Measurements from ENCODE around the gene AMT.
"Not testable (repeated sequence)": the region's sequence is repeated elsewhere in the genome, so short reads cannot be mapped to it uniquely, and the experiment has no call there.

Gene AMT

DNA sequence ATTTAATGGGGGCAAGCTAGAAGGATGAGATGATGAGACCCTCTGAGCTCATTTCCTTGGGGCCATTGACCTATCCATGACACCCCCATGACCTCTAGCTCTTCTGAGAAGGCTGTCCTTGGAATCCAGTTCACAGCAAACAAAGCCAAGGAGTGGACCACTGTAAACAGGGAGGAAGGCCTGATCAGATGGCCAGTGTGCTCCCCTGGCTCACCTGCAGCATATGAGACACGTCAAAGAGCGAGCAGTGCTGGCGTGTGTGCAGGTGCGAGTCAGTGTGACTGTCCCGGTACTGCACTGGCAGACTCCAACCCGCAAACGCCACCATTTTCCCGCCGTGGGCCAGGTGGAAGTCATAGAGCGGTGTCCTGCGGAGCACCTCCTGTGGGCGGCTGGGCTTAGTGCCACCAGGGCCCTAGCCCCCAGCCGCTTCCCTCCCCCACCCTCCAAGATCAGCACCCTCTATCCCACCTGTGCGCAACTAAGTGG lies 339 bp downstream of the AMT start:
- no peak for DNase-seq

DNA sequence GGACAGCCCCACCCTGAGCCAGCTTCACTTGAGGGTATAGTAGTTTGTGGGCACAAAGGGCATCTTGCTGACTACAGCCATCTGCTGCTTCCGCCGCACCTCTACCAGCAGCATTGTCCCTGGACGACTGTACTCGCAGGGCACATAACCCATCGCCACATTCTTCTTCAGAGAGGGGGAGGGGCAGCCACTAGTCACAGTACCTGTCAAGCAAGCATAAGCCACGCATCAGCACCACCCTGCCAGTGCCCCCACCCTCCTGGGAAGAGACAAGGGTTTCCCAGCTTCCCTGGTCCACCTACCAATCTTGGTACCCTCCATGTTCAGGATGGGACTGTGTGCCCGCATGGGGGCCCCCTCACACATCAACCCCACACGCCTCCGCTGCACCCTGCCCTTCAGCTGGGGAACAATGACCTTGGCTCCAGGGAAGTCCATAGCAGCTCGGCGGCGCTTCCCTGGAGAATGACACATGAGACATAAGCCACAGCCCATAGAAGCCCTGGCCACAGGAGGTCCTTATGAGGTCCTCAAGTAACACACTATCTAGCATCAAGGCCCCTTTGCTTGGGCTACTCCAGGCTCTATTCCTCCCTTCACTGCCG lies 4.7 kb downstream of the AMT start:
- DNase-seq, result no peak

DNA sequence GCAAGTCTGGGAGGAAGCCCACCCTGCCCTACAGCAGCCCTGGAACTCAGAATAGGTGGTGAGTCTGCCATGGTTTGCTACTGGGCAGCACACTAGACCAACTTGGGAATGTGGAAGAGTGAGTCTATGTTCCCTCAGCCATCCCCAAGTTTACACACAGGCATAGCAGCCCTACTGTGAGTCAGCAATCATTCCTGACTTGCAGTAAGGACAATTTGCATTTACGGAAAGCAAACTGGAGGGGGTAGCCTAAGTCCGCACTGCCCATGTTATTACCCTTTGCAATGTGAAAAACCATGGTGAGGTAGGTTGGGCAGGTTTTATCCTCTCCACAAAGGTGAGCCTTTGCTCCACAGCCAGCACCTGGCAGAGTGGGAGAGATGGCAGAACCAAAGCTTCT lies 5.4 kb downstream of the AMT start:
- DNase-seq, result no peak

DNA sequence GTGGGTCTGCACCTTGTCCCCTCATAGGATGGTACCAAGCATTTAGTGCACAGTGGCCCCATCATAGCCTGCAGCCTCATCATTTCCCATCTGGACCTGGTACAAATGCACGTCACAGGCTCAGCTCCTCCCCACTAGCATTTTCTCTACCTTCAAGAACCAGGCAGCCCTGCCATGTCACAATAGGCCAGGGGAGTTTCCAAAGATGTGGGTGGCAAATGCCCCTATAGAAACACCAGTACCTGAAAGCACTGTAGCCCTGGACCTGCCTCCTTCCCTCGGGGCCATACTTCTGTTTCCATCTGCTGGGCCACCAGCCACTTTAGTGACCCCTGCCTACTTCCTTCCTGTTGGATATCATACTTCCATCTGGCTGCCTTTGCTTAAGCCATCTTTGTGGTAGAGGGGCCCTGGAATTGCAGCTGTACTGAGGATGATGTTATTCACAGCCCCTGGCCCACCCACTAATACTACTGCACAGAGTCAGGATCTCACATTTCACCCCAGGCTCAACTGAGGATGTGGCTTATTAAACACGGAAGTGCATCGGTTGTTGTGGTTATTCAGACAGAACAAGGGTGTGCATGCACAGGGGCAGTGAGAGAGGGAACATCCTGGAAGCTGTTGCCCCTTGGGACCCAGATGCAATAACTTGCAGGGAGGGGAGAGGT lies 6.2 kb downstream of the AMT start:
- DNase-seq, result no peak

DNA sequence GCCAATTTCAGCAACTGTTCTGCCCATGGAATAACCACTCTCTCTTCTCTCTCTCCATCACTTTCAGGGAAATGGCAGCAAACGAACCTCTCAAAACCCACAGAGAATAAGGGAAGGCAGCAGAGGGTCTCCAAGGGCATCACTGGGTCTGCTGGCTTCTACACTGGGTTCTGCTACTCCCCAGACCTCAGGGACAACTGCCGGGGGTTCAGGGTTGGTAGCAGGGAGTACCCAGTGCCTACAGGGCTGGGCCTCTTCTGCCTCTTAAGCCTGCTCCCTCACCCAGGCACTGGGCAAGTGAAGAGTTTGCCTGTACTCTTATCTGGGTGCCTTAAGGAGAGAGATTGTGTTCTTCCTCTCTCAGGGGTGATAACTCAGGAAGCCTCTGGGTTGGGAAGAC lies 7.5 kb downstream of the AMT start:
- DNase-seq, result no peak

DNA sequence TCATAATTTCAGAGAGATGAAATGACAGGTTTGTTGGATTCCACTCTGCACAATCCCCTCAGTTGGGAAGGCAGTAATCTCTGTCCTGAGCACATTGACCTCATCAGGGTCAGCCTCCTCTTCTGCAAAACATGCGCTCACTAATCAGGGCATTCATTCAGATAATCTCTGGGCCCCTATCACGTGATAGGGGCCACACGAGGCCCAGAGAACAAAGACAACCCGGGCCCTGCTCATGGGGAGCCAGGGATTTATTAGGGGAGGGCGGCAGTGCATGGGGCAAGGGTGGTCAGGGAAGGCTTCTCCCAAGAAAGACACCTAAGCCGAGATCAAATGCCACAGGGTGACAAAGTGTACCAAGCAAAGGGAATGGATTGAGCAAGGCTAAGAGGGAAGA lies 8.9 kb downstream of the AMT start:
- DNase-seq, result no peak

DNA sequence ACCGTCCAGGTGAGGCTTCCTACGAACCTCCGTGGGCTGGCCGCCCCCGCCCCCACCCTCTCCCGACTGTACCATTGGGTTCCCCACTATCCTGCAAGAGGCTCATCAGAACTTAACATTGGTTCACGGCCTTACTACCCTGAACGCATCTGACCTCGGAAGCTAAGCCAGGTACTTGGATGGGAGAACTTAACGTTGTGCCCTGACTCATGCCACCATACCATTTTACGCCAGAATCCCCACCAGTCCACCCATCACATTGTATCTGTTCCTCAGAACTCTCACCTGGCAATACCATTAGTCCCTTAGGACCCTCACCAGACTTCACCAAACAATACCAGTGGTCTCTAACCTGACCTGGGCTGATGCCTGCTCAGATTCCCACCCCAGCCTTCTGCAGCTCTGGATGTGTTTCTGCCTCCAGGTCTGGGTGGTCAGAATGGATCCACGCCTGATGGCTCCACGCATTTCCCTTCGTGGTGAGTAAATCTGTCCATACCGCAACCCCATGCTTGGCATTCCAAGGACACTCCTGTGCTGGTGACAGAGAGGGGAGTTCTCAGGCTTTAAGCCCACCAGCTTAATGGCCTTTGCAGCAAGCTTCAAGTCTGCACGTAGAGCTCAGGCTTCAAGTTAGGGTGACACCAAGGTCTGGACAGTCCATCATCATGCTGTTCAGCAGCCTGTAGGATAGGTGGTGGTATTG lies 9.5 kb downstream of the AMT start:
- no peak for DNase-seq

DNA sequence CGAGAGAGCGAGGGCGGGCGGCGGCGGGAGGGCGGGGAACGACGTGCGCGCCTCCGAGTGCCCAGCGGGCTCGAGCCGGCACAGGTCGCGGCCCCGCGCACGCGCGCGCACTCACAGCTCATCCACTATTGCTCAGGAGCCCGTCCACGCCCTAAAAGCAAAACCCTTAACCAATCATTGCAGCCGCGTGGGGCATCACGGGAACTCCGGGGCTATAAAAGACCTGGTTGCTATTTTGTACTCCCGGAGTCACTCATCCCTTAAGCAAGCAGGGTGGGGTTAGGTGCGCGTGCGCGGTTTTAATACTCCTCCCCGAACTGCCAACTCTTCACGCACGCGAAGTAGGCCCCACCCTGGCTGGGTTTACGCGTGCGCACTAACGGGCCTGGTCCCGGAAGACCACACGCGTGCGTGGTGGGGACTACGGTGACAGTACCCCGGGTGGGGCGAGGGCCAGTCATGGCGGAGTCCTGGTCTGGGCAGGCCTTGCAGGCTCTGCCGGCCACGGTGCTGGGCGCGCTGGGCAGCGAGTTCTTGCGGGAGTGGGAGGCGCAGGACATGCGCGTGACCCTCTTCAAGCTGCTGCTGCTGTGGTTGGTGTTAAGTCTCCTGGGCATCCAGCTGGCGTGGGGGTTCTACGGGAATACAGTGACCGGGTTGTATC lies 10.2 kb downstream of the AMT start, which contains the start of the genes RHOA and TCTA:
Gene RHOA, minus strand, starts transcription at position 9 of the 664 bp plus-strand sequence. CDS start 36,387 bp downstream, outside the sequence.
Gene TCTA, plus strand, starts transcription at position 456 of the 664 bp plus-strand sequence. Its CDS starts 4 bp downstream, at position 460.
- DNase-seq, result peak; percentile 97

DNA sequence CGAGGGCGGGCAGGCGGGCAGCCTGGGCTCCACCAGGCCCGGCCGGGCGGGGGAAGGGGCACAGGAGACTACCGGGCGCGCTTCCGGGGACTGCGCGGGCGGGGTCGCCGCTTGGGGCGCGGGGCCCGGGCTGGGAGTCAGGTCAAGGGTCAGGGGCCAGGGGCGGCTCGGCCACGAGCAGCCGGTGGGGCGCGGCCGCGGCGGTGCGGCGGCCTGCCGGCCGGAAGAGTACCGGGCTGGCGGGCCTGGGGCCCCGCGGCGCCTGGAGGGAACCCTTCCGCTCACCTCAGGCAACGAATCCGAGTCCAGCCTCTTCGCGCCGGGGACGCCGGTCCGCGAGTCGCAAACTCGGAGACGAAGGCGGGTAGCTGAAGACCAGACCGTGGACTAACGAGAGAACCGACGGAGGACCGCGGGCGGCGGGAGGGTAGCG lies 10.7 kb downstream of the AMT start:
- no peak for DNase-seq

DNA sequence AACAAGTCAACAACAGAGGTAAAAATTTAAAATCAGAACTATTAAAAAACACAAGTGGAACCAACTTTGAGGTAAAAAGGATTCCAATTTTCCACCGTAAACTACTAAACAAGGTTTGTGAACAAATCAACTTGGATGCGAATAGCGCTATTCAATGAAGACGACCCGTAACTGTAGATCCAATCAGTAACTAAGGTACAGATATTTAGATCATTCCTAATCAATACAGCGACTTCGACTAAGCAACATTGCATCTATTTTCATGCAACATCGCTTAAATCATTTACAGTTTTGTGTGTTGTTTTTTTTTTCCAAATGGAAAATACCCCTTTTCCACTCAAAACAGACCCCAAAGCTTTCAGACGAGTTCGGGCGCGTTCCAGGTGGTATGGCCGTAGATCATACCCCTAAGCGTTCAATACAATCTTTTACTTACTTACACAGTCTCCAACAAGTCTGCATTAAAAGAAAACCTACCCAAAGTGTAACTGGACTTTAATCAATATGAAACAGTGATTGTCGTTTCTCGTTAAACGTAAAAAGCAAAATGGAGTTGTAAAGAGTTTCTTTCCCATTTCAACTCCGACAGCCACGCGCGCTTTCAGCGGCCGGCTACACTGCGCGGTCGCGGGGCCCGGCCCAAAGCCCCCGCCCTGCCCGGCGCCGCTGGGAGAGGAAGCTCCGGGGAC lies 11.3 kb downstream of the AMT start:
- no peak for DNase-seq

DNA sequence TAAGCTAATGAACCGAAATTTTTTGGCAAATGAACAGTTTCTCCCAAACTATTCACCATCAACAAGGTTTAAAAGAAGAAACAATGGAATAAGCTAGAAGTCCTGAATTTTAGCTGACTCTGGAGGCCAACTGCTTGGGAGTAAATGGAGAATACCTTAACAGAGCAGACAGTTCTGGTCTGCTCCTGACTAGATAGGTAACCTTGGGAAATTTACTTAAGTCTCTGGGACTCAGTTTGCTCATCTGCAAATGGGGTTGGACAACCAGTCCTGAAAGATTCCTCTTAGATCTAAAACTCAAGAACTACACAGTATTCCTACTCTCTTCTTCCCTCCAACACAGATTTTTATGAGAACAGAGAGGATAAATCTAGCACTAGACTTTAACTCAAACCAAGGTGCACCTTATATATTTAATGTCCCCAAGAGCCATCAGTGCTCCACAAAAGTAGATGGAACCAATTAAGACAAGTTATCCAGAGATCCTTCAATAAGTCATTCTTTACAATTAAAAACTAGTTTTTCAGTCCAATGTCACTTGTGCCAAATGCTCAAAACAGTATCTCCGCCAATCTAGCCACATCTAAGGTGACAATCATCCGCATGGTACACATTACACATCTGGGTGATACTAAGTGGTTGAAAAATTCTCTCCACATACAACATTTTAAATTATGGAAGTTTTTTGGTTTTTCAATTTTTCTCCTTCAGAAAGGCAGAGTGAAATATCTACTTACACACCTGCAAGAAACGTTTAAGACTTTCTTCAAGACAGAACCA lies 12.0 kb downstream of the AMT start:
- no peak for DNase-seq

DNA sequence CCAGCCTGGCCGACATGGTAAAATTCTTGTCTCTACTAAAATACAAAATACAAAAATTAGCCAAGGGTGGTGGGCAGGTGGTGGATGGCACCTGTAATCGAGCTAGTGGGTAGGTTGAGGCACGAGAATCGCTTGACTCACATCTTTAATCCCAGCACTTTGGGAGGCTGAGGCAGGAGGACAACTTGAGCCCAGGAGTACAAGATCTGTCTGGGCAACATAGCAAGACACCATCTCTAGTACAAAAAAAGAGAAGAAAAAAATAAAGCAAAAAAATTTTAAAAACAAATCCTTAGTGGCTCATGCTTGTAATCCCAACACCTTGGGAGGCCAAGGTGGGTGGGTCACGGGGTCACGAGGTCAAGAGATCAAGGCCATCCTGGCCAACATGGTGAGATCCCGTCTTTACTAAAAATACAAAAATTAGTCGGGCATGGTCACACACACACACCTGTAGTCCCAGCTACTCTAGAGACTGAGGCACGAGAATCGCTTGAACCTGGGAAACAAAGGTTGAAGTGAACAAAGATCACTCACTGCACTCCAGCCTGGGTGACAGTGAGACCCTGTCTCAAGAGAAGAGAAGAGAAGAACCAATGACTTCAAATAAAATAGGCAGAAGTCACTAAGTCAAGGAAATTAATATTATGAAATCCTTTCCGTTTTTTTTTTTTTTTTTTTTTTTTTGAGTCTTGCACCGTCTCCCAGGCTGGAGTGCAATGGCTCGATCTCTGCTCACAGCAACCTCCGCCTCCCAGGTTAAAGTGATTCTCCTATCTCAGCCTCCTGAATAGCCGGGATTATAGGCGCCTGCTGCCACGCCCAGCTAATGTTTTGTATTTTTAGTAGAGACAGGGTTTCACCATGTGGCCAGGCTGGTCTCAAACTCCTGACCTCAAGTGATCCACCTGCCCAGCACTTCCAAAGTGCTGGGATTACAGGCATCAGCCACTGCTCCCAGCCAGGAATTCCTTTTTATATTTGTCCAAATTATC lies 15.4 kb downstream of the AMT start:
- no peak for DNase-seq

DNA sequence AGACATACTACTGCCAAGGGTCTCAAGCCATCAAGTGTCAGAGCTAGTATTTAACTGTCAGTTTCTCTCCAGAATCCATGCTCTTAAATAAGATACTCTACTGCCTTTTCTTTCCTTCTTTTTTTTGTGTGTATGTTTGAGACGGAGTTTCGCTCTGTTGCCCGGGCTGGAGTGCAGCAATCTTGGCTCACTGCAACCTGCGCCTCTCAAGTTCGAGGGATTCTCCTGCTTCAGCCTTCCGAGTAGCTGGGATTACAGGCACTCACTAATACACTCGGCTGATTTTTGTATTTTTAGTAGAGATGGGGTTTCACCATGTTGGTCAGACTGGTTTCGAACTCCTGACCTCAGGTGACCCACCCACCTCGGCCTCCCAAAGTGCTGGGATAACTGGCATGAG lies 16.7 kb downstream of the AMT start:
- DNase-seq, result not testable (repeated sequence)

DNA sequence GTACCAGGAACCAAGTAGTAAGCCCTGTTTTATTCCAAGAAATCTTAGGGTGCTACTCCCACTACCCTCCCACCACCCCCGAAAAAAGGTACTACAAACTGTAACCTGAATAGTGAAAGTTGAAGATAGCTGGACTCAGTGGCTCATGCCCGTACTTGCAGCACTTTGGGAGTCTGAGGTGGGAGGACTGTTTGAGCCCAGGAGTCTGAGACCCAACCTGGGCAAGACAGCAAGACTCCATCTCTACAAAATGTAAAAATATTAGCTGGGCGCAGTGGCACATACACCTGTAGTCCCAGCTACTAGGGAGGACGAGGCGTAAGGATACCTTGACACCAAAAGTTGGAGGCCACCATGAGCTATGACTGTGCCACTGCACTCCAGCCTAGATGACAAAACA lies 18.4 kb downstream of the AMT start:
- no peak for DNase-seq

DNA sequence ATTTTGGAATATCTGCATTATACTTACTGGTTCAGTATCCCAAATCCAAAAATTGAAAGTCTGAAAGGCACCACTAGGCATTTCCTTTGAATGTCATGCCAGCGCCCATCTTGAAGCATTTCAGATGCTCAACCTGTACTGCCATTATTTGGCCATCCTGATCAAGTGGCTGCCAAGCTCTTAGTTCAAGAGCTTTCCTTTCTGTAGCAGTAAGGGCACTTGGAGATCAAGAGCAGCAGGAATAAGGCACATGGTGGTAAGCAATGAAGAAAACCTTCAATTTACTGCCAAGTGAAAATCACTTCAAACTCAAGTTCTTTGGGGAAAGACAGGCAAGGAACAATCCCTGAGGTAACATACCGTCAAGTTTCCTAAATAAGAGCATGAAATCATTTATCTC lies 20.5 kb downstream of the AMT start:
- DNase-seq, result no peak

DNA sequence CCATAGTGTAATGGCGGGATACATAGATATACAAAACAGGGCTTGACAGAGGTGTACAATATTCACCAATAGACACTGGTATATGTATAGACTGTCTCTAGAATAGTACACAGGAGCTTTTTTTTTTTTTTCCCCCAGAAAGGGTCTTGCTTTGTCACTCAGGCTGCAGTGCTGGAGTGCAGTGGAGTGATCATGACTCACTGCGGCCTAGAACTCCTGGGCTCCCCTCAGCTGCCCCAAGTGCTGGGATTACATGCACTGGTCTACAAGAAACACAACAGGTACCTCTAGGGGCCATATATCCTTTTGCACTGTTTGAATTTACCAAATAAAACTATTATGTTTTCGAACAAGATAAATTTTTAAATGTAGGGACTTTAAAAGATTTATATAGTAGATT lies 22.8 kb downstream of the AMT start:
- no peak for DNase-seq

DNA sequence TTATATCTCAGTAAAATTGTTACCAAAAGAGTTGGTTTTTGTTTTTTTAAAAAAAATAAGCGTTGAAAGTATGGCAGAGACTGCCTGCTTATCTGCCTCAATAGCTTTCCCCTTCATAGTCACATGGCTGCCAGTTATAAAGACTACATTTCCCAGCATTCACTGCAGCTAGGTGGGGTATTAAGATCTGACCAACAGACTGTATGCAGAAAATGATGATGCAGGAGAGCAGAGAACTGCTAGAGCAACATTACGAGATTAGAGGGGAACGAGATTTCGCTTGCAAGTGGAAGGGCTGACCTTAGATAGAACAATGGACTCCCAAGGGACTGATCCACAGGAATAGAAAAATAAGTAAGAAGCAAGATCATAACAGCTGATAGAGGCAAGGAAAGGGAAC lies 24.8 kb downstream of the AMT start:
- no peak for DNase-seq

DNA sequence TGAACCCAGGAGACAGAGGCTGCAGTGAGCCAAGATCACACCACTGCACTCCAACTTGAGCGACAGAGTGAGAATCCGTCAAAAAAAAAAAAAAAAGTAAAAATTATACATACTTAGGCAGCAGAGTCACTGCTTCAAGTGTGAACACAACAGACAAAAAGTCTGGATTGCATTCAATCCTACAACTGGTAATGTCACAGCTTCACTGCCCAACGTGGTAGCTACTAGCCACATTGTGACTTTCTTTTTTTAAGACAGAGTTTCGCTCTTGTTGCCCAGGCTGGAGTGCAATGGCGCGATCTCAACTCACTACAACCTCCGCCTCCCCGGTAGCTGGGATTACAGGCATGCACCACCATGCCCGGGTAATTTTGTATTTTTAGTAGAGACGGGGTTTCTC lies 31.0 kb downstream of the AMT start:
- not testable (repeated sequence) for DNase-seq

DNA sequence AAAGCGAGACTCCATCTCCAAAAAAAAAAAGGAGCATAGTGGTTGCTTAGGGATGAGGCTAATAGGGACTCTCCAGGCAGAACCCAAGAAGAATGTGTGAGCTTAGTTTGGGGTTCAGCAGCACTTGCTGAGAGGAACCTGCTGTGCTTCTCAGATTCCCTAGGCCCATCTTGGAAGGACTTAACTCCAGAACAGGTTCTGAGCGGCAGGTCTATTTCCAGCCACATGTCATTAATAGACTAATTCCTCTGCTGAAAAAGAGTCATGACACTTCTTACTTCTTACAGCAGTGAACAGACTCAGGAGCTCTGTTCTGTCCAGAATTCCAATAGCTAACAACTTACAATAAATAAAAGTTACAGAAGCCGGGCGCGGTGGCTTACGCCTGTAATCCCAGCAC lies 33.0 kb downstream of the AMT start:
- DNase-seq, result no peak

DNA sequence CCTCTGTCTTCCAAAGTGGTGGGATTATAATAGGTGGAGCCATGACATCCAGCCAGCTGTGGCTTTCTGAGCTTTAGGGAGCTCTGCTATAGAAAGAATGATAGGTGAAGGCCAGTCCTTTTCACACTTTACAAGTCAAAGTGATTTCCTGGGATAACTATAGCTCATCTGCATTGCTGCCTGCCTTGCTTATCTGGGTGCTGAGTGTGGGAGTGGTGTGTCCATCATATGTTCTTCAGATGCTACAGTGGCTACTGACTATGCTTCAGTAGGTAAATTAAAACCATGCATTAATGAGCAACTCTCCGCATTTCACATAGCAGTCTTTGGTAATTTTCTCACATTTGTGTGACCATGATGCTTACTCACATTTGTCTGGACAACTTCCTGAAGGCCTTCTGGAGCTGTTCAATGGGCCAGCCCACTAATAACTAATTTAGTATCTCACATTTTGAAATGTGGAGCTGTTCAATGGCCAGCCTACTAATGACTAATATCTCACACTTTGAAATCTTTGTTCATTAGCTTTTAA lies 33.9 kb downstream of the AMT start:
- DNase-seq, result no peak

All from DMS 273 treated with DMSO at 0.1 percent for 48 hours (cell line).